CD4-positive, alpha-beta T cell (primary cell): ENCODE results near the gene LTBP2. TPM values are rescaled to one million over a fixed set of nuclear protein-coding genes. Genes with fewer than 3 reads are reported as not detected.

Experiments used
- ATAC-seq: fragments of 200-7000 bp; cut with Tn5 transposase; one replicate; pipeline ENCODE4 v1.10.0; 2022; ENCODE audit warnings: mild to moderate bottlenecking; ENCODE audit not compliant: poor library complexity
- CTCF ChIA-PET: fragments of 350-600 bp; sonication (Branson Sonifier 250); formaldehyde crosslinking; loops from one replicate; lab custom pipeline; 2021; ENCODE audit warnings: antibody characterized with exemption, inconsistent platforms; lab: Charles Lee
- POLR2A ChIA-PET: fragments of 350-600 bp; sonication (Branson Sonifier 250); formaldehyde crosslinking; loops from one replicate; lab custom pipeline; 2021; ENCODE audit warnings: antibody characterized with exemption, inconsistent platforms; lab: Charles Lee
- DNase-seq, 14 experiments: peaks; one replicate each; pipeline ENCODE4 v3.0.0-alpha.2; 2013 to 2020; ENCODE audit warnings: mixed read lengths in 2 of 14
- H3K27ac ChIP-seq, 2 donors: one replicate each; pipeline versions ENCODE4 v1.5.1 to v1.7.0; 2013; ENCODE audit warnings: low read length in 2 of 2, low read depth in 1 of 2, mild to moderate bottlenecking in 1 of 2
- H3K27me3 ChIP-seq, 2 experiments: 1 replicate in 1 of 2; 2 replicates in 1 of 2; pipeline versions ENCODE4 v1.6.1 to v1.7.0; 2013; ENCODE audit warnings: low read length in 2 of 2, control low read depth in 1 of 2, mild to moderate bottlenecking in 1 of 2, moderate library complexity in 1 of 2; ENCODE audit not compliant: insufficient read depth in 2 of 2, control insufficient read depth in 1 of 2
- H3K36me3 ChIP-seq: one replicate; pipeline ENCODE4 v1.6.1; 2013; ENCODE audit warnings: low read length, control low read depth; ENCODE audit not compliant: insufficient read depth
- H3K4me1 ChIP-seq: one replicate; pipeline ENCODE4 v1.6.1; 2013; ENCODE audit warnings: low read length, control low read depth; ENCODE audit not compliant: insufficient read depth
- H3K4me3 ChIP-seq: one replicate; pipeline ENCODE4 v1.5.1; 2013; ENCODE audit warnings: mild to moderate bottlenecking, low read length, moderate library complexity
- H3K9me3 ChIP-seq, 2 experiments: 1 replicate in 1 of 2; 2 replicates in 1 of 2; pipeline versions ENCODE4 v1.6.1 to v1.7.0; 2013; ENCODE audit warnings: low read length in 2 of 2, mild to moderate bottlenecking in 2 of 2, control low read depth in 1 of 2, moderate library complexity in 1 of 2; ENCODE audit not compliant: control insufficient read depth in 1 of 2, insufficient read depth in 1 of 2
- H3K27ac Mint-ChIP-seq: one replicate; pipeline ENCODE4 v1.8.0; 2020; ENCODE audit warnings: mixed read lengths
- H3K27me3 Mint-ChIP-seq: one replicate; pipeline ENCODE4 v1.8.0; 2021; ENCODE audit warnings: mixed read lengths
- H3K36me3 Mint-ChIP-seq: one replicate; pipeline ENCODE4 v1.8.0; 2021; ENCODE audit warnings: low read depth, mixed read lengths
- H3K4me1 Mint-ChIP-seq: one replicate; pipeline ENCODE4 v1.8.0; 2021; ENCODE audit warnings: low read depth, mixed read lengths
- H3K4me3 Mint-ChIP-seq: one replicate; pipeline ENCODE4 v1.8.0; 2020; ENCODE audit warnings: mild to moderate bottlenecking, mixed read lengths
- H3K9me3 Mint-ChIP-seq: one replicate; pipeline ENCODE4 v1.8.0; 2020; ENCODE audit warnings: mixed read lengths
- intact Hi-C, 2 experiments: fragments of 100-400 bp; cut with DNase I in 1 of 2; cut with micrococcal nuclease in 1 of 2; formaldehyde crosslinking; loops; one replicate each; pipeline versions ENCODE4 v1.15.1 to v1.9.0; 2023 to 2025; cut with DNase I, micrococcal nuclease
- total RNA-seq, 174 experiments: library from RNA in 2 of 174; stranded (reverse) in 2 of 174; gene quantifications; one replicate each; pipeline ENCODE4 v1.2.3 and lab custom pipeline; 2021 to 2026
- TF ChIP-seq, protein P1 (sequence below): fragments of 200-600 bp; IDR thresholded peaks from one replicate; pipeline ENCODE4 v1.8.0; 2022; ENCODE audit warnings: antibody characterized with exemption, mild to moderate bottlenecking

LTBP2 gene
- total RNA-seq, 2 experiments from 2014 or later = 0.45 to 0.47 TPM

DNA sequence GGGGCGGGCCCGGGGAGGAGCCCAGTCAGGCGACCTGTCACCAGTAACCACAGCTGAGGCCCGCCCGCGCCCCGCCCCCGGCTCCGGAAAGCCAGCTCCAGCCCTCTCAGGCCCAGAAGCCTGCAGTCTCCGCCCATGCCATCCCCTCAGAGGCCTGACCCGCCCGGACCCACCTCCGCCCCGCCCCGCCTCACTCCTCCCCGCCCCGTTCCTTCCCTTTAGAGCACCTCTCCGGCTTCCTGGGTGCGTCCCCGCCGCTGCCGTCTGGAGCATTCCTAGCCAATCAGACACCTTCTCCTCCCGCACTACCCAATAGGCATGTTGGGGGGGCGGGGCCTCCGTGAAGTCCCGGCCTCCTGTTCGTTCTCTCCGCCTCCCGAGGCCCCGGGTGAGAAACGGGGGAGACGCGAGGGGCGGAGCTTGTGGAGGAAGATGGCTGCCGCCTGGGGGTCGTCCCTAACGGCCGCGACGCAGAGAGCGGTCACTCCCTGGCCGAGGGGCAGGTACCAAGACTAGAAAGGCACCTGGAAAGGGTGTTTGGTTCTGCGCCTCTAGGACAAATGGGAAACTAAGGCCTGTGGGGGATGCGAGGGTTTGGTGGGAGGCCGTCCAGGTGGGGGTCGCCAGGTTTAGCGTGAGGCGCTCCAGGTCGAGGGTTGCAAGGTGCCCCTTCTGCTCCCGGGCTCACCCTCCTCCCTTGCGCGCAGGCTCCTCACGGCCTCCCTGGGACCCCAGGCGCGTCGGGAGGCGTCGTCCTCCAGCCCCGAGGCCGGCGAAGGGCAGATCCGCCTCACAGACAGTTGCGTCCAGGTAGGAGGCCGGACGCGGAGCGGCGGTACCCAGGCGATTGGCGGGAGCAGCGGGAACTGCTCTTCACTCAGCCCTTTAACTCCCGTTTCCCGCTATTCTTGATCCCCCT lies 118.4 kb downstream of the LTBP2 start, which contains the start of gene ISCA2:
TSS of gene ISCA2 (plus strand) at position 423 of the 919 bp plus-strand sequence. CDS start at position 433, 10 bp downstream.
- Mint-ChIP-seq H3K4me3 (no peak within 1 kb of the TSS), H3K4me1 (peaks cover 35% of the 10 kb centered on the region), H3K9me3 (no peaks in the 10 kb centered on the region), H3K36me3 (peaks cover 12% of the 10 kb centered on the region), H3K27me3 (no peaks in the 10 kb centered on the region), H3K27ac (no peak within 1 kb of the TSS)
- Histone ChIP-seq H3K27me3 (no peaks in the 10 kb centered on the region), H3K4me1 (peaks cover 19% of the 10 kb centered on the region), H3K4me3 (peak within 1 kb of the TSS; percentile 86), H3K27ac (peak within 1 kb of the TSS; percentile 77 to 80), H3K36me3 (peaks cover 7% of the 10 kb centered on the region), H3K9me3 (no peaks in the 10 kb centered on the region)
- intact Hi-C loops = loop anchor here in 1 of 2 experiments (5.0 to 10.0 kb wide), 13 partner anchors 114 to 1659 kb away; partner anchors contain the start of genes ABCD4, ALDH6A1, AREL1 and BBOF1
- DNase-seq (peak; percentile 97 to 100 (median 99)), ATAC-seq (peak; percentile 92)
- TF ChIP-seq, protein P1, sequence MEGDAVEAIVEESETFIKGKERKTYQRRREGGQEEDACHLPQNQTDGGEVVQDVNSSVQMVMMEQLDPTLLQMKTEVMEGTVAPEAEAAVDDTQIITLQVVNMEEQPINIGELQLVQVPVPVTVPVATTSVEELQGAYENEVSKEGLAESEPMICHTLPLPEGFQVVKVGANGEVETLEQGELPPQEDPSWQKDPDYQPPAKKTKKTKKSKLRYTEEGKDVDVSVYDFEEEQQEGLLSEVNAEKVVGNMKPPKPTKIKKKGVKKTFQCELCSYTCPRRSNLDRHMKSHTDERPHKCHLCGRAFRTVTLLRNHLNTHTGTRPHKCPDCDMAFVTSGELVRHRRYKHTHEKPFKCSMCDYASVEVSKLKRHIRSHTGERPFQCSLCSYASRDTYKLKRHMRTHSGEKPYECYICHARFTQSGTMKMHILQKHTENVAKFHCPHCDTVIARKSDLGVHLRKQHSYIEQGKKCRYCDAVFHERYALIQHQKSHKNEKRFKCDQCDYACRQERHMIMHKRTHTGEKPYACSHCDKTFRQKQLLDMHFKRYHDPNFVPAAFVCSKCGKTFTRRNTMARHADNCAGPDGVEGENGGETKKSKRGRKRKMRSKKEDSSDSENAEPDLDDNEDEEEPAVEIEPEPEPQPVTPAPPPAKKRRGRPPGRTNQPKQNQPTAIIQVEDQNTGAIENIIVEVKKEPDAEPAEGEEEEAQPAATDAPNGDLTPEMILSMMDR = no peak
- CTCF ChIA-PET = no interaction called here
- POLR2A ChIA-PET = interaction anchor here (0.7 to 1.5 kb wide), 6 partner anchors 12 to 191 kb away, joined by 3 to 5 read pairs (median 4); partner anchors contain the start of gene ABCD4

DNA sequence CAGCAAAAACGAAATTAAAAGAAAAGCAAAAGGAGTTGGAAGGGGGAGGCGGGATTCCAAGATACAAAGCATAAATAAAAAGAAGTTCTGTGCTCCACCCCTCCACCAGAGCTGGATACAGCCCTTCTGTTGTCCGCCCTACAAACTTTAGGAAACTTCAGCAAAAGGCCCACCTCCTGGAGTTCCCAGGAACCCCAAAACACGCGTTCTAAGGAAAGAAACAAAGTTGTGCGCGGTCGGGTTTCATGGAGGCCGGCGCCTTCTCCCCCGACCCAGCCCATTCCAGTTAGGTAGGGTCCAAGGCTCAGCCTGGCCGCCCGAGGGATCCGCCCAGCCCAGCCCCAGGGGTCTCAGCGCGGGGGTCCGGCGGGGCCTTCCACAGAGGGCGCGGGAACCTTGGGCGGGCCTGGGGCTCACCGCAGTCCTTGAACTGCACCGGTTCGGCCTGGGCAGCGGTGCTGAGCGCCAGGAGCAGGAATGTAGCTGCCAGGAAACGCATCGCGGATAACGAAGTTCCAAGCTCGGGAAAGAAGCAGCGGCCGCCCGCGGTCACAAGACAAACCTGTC lies 119.2 kb downstream of the LTBP2 start, which contains the start of gene NPC2:
TSS of gene NPC2 (minus strand) at position 530 of the 567 bp plus-strand sequence. CDS start at position 499, 31 bp downstream.
- Mint-ChIP-seq H3K9me3 (no peaks in the 10 kb centered on the region), H3K4me3 (no peak within 1 kb of the TSS), H3K4me1 (peaks cover 36% of the 10 kb centered on the region), H3K27me3 (no peaks in the 10 kb centered on the region), H3K27ac (no peak within 1 kb of the TSS), H3K36me3 (peaks cover 12% of the 10 kb centered on the region)
- H3K4me3 ChIP-seq = peak within 1 kb of the TSS; percentile 86
- DNase-seq (peak in 2 of 14 experiments; percentile 32 to 39), ATAC-seq (no peak)
- H3K9me3 ChIP-seq = no peaks in the 10 kb centered on the region
- no peaks in the 10 kb centered on the region for H3K27me3 ChIP-seq
- ChIA-PET POLR2A (interaction anchor here (0.7 to 1.5 kb wide), 5 partner anchors 12 to 190 kb away, joined by 3 to 5 read pairs (median 4); partner anchors contain the start of gene ABCD4), CTCF (no interaction called here)
- intact Hi-C loops = loop anchor here in 1 of 2 experiments (5.0 to 10.0 kb wide), 13 partner anchors 114 to 1659 kb away; partner anchors contain the start of genes ABCD4, ALDH6A1, AREL1 and BBOF1
- H3K27ac ChIP-seq = peak within 1 kb of the TSS; percentile 77 to 80
- peaks cover 7% of the 10 kb centered on the region for H3K36me3 ChIP-seq
- TF ChIP-seq, protein P1 = no peak
- peaks cover 19% of the 10 kb centered on the region for H3K4me1 ChIP-seq
